ENCODE results near the gene MRPS17.

Gene MRPS17

GRCh38 chr7:55980266-55980665, 28.6 kb downstream of the MRPS17 start:
- no peak for DNase-seq
- H3K4me1 ChIP-seq (ENCODE audit: control insufficient read depth, insufficient read depth, low read depth, low read length): peaks cover 2% of the 10 kb centered on the region
- H4K91ac ChIP-seq (ENCODE audit: low read length): no peak overlapping the region
- no peaks in the 10 kb centered on the region for H3K27me3 ChIP-seq (ENCODE audit: control insufficient read depth in 1 of 2, insufficient read depth in 1 of 2, low read length in 2 of 2)
- no peak overlapping the region for H2AFZ ChIP-seq (ENCODE audit: low read depth, low read length)
- H3K27ac ChIP-seq (ENCODE audit: low read length, poor library complexity, severe bottlenecking): no peak overlapping the region
- H3K14ac ChIP-seq (ENCODE audit: low read length in 2 of 2): no peak overlapping the region
- H2BK12ac ChIP-seq (ENCODE audit: low read length in 2 of 2): no peak overlapping the region
- H3K4ac ChIP-seq (ENCODE audit: low read depth in 1 of 2, low read length in 2 of 2): no peak overlapping the region
- no peak overlapping the region for H3K23ac ChIP-seq (ENCODE audit: low read length in 2 of 2)
- H3K18ac ChIP-seq (ENCODE audit: low read depth in 1 of 2, low read length in 2 of 2): no peak overlapping the region
- WGBS: 93% methylated on average over 3 of the region's 3 CpGs
- no peak overlapping the region for H4K8ac ChIP-seq (ENCODE audit: low read length)
- H3K9ac ChIP-seq (ENCODE audit: low read length): no peak overlapping the region
- H2BK120ac ChIP-seq (ENCODE audit: low read depth, low read length): no peak overlapping the region
- no peaks in the 10 kb centered on the region for H3K9me3 ChIP-seq (ENCODE audit: control insufficient read depth, low read length)
- H3K4me3 ChIP-seq (ENCODE audit: insufficient read depth in 1 of 2, low read depth in 1 of 2, low read length in 2 of 2): no peak overlapping the region
- H3K4me2 ChIP-seq (ENCODE audit: low read length, poor library complexity, severe bottlenecking): no peak overlapping the region
- no peak overlapping the region for H2AK5ac ChIP-seq (ENCODE audit: low read length, severe bottlenecking)
- H3K79me1 ChIP-seq (replicated peaks; ENCODE audit: low read length, poor library complexity, severe bottlenecking): peaks cover 26% of the 10 kb centered on the region
- H2BK5ac ChIP-seq (ENCODE audit: low read depth, low read length, poor library complexity, severe bottlenecking): no peak overlapping the region
- H2BK15ac ChIP-seq (ENCODE audit: low read depth, poor library complexity, severe bottlenecking): no peak overlapping the region
- H3K36me3 ChIP-seq (ENCODE audit: control insufficient read depth in 1 of 2, insufficient read depth in 2 of 2, low read depth in 1 of 2, low read length in 2 of 2): peaks cover 12 to 74% of the 10 kb centered on the region in 2 experiments

DNA sequence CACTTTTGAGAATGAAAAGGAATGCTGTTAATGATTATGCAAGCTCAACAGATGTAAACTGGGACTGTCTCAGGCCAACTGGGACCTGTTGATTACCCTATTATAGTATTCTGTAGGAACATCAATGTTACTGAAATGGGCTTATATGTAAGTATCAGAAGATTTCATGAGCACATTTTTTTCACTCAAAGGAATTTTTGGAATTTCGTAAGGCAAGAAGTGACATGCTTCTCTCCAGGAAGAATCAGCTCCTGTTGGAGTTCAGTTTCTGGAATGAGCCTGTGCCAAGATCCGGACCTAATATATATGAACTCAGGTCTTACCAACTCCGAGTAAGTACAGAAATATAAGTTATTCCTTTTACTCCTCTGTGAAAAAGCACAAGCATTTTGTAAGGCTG, 31.9 kb downstream of the MRPS17 start:
- Histone ChIP-seq H3K4ac (ENCODE audit: low read depth in 1 of 2, low read length in 2 of 2) (no peak overlapping the region), H2AFZ (ENCODE audit: low read depth, low read length) (no peak overlapping the region), H3K14ac (ENCODE audit: low read length in 2 of 2) (no peak overlapping the region), H4K91ac (ENCODE audit: low read length) (no peak overlapping the region), H4K8ac (ENCODE audit: low read length) (no peak overlapping the region), H3K18ac (ENCODE audit: low read depth in 1 of 2, low read length in 2 of 2) (no peak overlapping the region), H3K4me1 (ENCODE audit: control insufficient read depth, insufficient read depth, low read depth, low read length) (peaks cover 2% of the 10 kb centered on the region), H3K4me2 (ENCODE audit: low read length, poor library complexity, severe bottlenecking) (no peak overlapping the region), H3K27ac (ENCODE audit: low read length, poor library complexity, severe bottlenecking) (no peak overlapping the region), H2BK15ac (ENCODE audit: low read depth, poor library complexity, severe bottlenecking) (no peak overlapping the region), H2BK120ac (ENCODE audit: low read depth, low read length) (no peak overlapping the region), H3K79me1 (replicated peaks; ENCODE audit: low read length, poor library complexity, severe bottlenecking) (peaks cover 14% of the 10 kb centered on the region), H3K23ac (ENCODE audit: low read length in 2 of 2) (no peak overlapping the region), H2BK12ac (ENCODE audit: low read length in 2 of 2) (no peak overlapping the region), H3K27me3 (ENCODE audit: control insufficient read depth in 1 of 2, insufficient read depth in 1 of 2, low read length in 2 of 2) (no peaks in the 10 kb centered on the region), H2BK5ac (ENCODE audit: low read depth, low read length, poor library complexity, severe bottlenecking) (no peak overlapping the region), H2AK5ac (ENCODE audit: low read length, severe bottlenecking) (no peak overlapping the region), H3K9ac (ENCODE audit: low read length) (no peak overlapping the region), H3K9me3 (ENCODE audit: control insufficient read depth, low read length) (no peaks in the 10 kb centered on the region), H3K4me3 (ENCODE audit: insufficient read depth in 1 of 2, low read depth in 1 of 2, low read length in 2 of 2) (no peak overlapping the region), H3K36me3 (ENCODE audit: control insufficient read depth in 1 of 2, insufficient read depth in 2 of 2, low read depth in 1 of 2, low read length in 2 of 2) (peaks cover 33 to 83% of the 10 kb centered on the region in 2 experiments)
- 100% methylated on average over 2 of the region's 3 CpGs for WGBS
- no peak for DNase-seq

DNA sequence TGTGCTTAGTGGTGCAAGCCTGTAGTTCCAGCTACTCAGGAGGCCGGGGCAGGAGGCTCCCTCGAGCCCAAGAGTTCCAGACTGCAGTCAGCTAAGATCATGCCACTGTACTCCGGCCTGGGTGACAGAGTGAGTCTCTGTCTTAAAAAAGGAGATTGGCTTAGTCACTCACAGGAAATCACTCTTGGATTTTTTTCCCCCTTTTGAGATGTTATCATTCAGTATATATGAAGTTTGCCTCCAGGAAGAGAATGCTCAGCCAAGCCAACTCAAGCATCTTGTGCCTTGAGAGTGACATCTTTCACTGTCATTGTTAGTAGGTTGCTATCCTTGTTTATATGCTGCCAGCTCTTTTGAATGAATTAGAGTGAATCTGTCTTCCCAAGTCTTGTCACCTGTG, 40.7 kb downstream of the MRPS17 start:
- H3K27ac ChIP-seq (ENCODE audit: low read length, poor library complexity, severe bottlenecking): no peak overlapping the region
- no peak overlapping the region for H3K18ac ChIP-seq (ENCODE audit: low read depth in 1 of 2, low read length in 2 of 2)
- WGBS: 94% methylated on average over 3 of the region's 3 CpGs
- no peak overlapping the region for H2BK15ac ChIP-seq (ENCODE audit: low read depth, poor library complexity, severe bottlenecking)
- H3K4me1 ChIP-seq (ENCODE audit: control insufficient read depth, insufficient read depth, low read depth, low read length): no peaks in the 10 kb centered on the region
- no peaks in the 10 kb centered on the region for H3K79me1 ChIP-seq (replicated peaks; ENCODE audit: low read length, poor library complexity, severe bottlenecking)
- H3K9me3 ChIP-seq (ENCODE audit: control insufficient read depth, low read length): no peaks in the 10 kb centered on the region
- no peak overlapping the region for H3K4me3 ChIP-seq (ENCODE audit: insufficient read depth in 1 of 2, low read depth in 1 of 2, low read length in 2 of 2)
- H3K23ac ChIP-seq (ENCODE audit: low read length in 2 of 2): no peak overlapping the region
- peaks cover 32 to 59% of the 10 kb centered on the region in 2 experiments for H3K36me3 ChIP-seq (ENCODE audit: control insufficient read depth in 1 of 2, insufficient read depth in 2 of 2, low read depth in 1 of 2, low read length in 2 of 2)
- H3K4me2 ChIP-seq (ENCODE audit: low read length, poor library complexity, severe bottlenecking): no peak overlapping the region
- no peak overlapping the region for H4K91ac ChIP-seq (ENCODE audit: low read length)
- H3K4ac ChIP-seq (ENCODE audit: low read depth in 1 of 2, low read length in 2 of 2): no peak overlapping the region
- H2AFZ ChIP-seq (ENCODE audit: low read depth, low read length): no peak overlapping the region
- no peak overlapping the region for H3K14ac ChIP-seq (ENCODE audit: low read length in 2 of 2)
- no peaks in the 10 kb centered on the region for H3K27me3 ChIP-seq (ENCODE audit: control insufficient read depth in 1 of 2, insufficient read depth in 1 of 2, low read length in 2 of 2)
- no peak overlapping the region for H2BK5ac ChIP-seq (ENCODE audit: low read depth, low read length, poor library complexity, severe bottlenecking)
- no peak for DNase-seq
- no peak overlapping the region for H3K9ac ChIP-seq (ENCODE audit: low read length)
- H2BK120ac ChIP-seq (ENCODE audit: low read depth, low read length): no peak overlapping the region
- H2AK5ac ChIP-seq (ENCODE audit: low read length, severe bottlenecking): no peak overlapping the region
- no peak overlapping the region for H4K8ac ChIP-seq (ENCODE audit: low read length)
- no peak overlapping the region for H2BK12ac ChIP-seq (ENCODE audit: low read length in 2 of 2)

GRCh38 chr7:55996856-55997500, 45.3 kb downstream of the MRPS17 start:
- no peak overlapping the region for H2BK15ac ChIP-seq (ENCODE audit: low read depth, poor library complexity, severe bottlenecking)
- peaks cover 32 to 66% of the 10 kb centered on the region in 2 experiments for H3K36me3 ChIP-seq (ENCODE audit: control insufficient read depth in 1 of 2, insufficient read depth in 2 of 2, low read depth in 1 of 2, low read length in 2 of 2)
- no peaks in the 10 kb centered on the region for H3K27me3 ChIP-seq (ENCODE audit: control insufficient read depth in 1 of 2, insufficient read depth in 1 of 2, low read length in 2 of 2)
- no peak overlapping the region for H3K9ac ChIP-seq (ENCODE audit: low read length)
- no peak overlapping the region for H3K4me2 ChIP-seq (ENCODE audit: low read length, poor library complexity, severe bottlenecking)
- H4K91ac ChIP-seq (ENCODE audit: low read length): no peak overlapping the region
- 96% methylated on average over 6 of the region's 8 CpGs for WGBS
- no peak overlapping the region for H3K23ac ChIP-seq (ENCODE audit: low read length in 2 of 2)
- no peak overlapping the region for H3K14ac ChIP-seq (ENCODE audit: low read length in 2 of 2)
- H2BK5ac ChIP-seq (ENCODE audit: low read depth, low read length, poor library complexity, severe bottlenecking): no peak overlapping the region
- H4K8ac ChIP-seq (ENCODE audit: low read length): no peak overlapping the region
- no peaks in the 10 kb centered on the region for H3K9me3 ChIP-seq (ENCODE audit: control insufficient read depth, low read length)
- no peak for DNase-seq
- H3K79me1 ChIP-seq (replicated peaks; ENCODE audit: low read length, poor library complexity, severe bottlenecking): no peaks in the 10 kb centered on the region
- no peak overlapping the region for H2AFZ ChIP-seq (ENCODE audit: low read depth, low read length)
- H2AK5ac ChIP-seq (ENCODE audit: low read length, severe bottlenecking): no peak overlapping the region
- peaks cover 1% of the 10 kb centered on the region for H3K4me1 ChIP-seq (ENCODE audit: control insufficient read depth, insufficient read depth, low read depth, low read length)
- H3K27ac ChIP-seq (ENCODE audit: low read length, poor library complexity, severe bottlenecking): no peak overlapping the region
- H3K4ac ChIP-seq (ENCODE audit: low read depth in 1 of 2, low read length in 2 of 2): no peak overlapping the region
- no peak overlapping the region for H3K4me3 ChIP-seq (ENCODE audit: insufficient read depth in 1 of 2, low read depth in 1 of 2, low read length in 2 of 2)
- H2BK12ac ChIP-seq (ENCODE audit: low read length in 2 of 2): no peak overlapping the region
- H3K18ac ChIP-seq (ENCODE audit: low read depth in 1 of 2, low read length in 2 of 2): no peak overlapping the region
- no peak overlapping the region for H2BK120ac ChIP-seq (ENCODE audit: low read depth, low read length)

Measured in mesenchymal stem cell (in vitro differentiated cells and primary cell).